Activated gamma-delta T cell treated with anti-CD3 and anti-CD28 coated beads, Interleukin-2, amount 50 U/mL, for 16 hours (primary cell): ENCODE results near the gene IFT27.

Experiments
- DNase-seq: peaks from one replicate; pipeline ENCODE4 v3.0.0-alpha.2; 2020; ENCODE audit warnings: low read depth

The IFT27 gene

DNA sequence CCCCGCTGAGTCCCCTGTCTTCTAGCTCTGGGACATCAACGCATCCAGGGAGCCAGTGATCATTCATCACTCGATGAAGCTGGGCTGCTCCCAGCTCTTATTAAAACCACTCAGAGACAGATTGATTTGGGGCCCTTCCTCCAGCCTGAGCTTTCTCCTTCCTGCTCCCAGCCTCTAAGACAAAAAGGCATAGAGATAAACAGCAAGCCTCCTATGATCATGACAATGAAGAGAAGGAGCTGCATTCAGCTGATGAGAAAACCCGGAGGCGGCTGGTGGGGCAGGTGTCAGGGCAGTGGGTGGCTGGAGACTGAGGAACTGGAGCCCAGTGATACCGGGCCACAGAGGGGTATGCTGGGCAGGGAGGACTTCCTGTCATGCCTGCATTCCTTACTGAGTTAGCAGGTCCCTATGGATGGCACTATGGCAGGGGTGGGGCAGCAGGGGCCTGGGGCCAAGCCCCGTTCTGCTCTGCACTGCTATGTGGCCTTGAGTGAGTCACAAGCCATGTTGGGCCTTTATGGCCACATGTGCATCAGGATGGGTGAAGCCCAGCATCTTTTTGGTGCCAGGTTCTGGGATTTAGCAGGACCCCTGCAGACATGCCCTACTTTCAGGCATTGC, 20.7 kb upstream of the IFT27 start:
- DNase-seq: no peak

DNA sequence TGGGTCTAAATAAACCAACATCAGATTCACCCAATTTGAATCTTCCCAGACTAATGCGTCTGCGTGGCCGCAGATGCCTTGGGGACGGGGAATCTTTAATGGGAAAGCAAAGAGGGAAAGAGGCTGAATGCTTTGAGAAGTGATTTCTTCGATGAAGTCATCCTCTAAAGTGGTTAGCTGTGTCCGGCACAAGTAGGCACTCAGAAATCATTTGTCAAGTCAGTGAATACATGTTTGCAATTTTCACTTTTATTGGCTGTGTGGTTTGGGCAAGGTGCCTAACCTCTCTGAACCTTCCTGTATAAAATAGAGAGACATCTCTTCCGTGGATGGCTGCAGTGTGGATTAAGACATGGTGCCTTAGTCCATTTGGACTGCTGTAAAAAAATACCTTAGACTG, 19.7 kb upstream of the IFT27 start:
- no peak for DNase-seq

GRCh38 chr22:36790648-36791047, 14.7 kb upstream of the IFT27 start:
- no peak for DNase-seq

DNA sequence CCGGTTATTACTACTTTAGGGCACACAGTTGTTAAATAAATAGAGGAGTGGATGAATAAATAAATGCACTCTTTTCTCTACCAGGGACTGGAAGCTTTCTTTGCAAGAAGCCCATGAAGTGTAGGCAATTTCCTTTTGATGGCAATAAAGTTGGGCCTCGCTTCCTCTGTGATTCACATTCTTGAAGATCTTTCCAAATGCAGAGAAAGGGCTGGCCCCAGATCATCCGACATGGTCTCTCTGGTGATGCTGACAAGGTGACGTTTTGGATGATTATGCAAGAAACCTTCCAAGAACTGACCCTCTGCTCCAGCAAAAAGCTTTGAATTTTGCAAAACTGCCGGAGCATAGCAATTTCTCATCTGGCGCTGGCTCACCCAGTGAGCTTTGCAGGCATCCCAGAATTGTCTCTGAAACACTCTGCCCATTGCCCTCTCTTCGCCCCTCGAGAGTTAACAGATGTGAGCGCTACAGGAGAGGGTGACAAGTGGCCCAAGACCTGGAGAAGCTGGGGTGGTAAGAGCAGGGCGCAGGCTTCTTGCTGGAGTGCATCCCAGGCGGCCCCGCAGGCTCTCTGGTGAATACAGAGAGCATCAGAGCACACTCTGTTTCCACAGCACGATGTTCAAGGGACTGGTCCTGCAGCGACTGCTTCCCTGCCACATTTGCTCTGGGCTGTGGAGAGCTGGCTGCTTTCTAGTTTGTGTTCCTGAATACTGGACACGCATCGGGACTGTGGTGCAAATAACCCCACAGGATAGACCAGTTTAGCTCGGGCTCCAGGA, 11.5 kb upstream of the IFT27 start:
- no peak for DNase-seq

DNA sequence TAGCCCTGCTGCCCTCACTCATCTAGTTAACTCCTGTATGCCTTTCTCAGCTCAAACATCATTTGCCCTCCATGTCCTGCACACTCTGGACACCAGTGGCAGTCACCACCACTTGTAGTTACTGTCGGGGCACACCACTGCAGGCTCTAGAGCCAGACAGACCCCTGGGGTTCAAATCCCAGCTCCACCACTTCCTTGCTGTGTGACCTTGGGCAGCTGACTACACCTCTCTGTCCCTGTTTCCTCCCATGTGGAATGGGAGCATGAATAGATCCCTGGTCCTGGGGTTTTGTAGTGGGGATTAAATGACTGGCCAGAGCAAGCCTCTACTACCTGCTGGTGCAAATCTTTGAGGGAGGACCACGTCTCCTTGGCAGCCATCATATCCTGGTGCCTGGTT, 7.8 kb upstream of the IFT27 start:
- no peak for DNase-seq

GRCh38 chr22:36781656-36782627, 6.0 kb upstream of the IFT27 start:
- DNase-seq: peak; percentile 87

- no peak for DNase-seq
These were observed 2.1 kb upstream of the IFT27 start for GRCh38 chr22:36778020-36778419.

GRCh38 chr22:36776722-36777121, 803 bp upstream of the IFT27 start:
- DNase-seq: no peak

GRCh38 chr22:36775586-36775963, 344 bp downstream of the IFT27 start:
- DNase-seq: no peak

DNA sequence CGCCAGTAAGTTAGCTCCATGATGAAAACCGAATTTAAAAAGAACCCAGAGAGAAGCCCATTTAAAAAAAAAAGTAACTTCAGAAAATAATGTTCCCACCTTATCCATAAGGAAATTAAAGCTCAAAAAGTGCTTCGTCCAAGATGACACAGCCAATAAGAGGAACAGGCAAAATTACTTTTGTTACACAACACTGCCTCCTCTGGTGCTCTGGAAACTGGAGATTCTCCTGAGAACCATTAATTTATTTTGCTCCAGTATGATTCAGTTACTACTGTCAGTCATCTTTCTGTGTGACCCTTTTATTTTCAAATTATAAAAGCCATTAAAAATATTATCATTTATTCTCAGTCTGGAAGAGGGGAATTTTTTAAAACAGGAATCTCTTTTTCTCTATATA, 2.0 kb downstream of the IFT27 start:
- DNase-seq: no peak

DNA sequence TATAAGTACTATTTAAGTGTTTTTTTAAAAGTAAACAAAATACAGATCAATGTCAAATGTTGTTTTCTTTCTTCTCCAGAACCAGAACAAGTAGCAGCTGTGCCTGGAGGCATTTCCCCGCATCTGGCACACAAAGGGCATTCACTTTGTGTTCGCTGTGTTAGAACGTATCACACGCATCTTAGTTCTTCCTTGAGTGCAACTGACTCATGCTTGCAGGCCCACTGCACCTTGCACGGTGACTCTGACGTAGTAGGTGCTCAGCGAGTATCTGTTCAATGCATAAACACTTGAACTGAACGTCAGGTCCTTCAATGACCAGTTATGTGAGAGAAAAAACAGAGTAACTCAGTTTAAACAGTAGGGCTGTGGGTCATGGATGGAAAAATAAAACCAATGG, 3.5 kb downstream of the IFT27 start:
- DNase-seq: no peak

DNA sequence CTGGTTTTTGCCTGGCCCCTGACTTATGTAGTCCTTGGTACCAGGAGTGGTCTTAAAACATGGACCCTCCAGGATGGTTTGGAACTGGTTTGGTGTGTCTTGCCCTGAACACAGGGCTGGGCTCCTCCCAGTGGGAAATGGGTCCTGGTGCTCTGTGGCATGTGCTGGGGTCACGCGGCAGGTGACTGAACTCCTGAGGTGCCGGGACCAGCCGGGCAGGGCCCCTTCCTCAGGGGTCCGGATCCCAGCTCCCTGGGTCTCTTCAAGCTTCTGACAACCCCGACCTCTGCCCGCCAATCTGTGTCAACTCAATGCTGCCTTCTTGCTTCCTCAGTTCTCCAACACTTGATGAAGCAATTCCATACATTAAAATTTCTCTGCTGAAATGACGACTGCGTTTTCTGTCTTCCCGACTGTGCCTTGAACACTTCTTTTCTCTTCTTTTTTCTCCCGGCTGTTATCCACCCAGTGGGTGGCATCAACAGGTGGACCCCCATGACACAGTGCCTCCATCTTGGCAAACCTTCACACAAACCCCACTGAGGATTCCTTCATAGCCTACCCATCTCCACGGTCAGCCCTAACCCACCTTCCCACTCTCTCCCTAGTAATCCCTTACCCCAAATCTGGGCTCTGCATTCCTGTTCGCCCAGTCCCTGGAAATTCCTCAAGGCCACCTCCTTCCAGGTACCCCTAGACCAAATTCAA, 4.4 kb downstream of the IFT27 start:
- DNase-seq: no peak

DNA sequence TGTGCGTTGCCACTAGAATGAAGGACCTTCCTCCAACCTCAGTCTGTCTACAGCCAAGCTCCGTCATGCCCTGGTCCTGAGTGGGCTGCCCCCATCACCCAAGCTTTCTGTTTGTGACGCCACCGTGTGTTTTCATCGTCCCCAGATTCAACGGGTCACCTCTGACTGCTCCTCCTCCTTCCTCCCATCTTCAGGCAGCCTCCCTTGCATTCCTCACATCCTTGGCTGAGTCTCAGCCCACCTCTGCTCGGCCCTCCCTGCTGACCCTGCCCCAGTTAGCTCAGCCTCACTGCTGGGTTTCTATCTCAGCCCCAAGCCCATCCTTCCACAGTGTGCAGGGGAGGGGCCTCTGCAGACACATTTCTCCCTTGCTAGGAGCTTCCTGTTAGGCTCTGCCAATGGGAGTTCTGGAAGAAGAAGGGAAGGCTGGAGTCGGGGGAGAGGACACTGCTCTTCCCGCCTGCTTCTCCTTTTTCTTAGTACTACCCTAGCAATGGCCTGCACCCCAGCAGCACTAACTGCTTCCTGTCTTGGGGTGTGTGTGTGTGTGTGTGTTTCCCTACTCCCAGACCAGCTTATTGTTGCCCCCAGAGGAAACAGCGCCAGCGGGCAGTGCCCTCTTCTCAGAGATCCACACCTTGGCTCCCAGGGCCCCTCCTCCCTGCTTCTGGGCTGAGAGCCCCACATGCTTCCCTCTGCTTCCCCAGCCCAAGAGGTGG, 5.2 kb downstream of the IFT27 start:
- no peak for DNase-seq

DNA sequence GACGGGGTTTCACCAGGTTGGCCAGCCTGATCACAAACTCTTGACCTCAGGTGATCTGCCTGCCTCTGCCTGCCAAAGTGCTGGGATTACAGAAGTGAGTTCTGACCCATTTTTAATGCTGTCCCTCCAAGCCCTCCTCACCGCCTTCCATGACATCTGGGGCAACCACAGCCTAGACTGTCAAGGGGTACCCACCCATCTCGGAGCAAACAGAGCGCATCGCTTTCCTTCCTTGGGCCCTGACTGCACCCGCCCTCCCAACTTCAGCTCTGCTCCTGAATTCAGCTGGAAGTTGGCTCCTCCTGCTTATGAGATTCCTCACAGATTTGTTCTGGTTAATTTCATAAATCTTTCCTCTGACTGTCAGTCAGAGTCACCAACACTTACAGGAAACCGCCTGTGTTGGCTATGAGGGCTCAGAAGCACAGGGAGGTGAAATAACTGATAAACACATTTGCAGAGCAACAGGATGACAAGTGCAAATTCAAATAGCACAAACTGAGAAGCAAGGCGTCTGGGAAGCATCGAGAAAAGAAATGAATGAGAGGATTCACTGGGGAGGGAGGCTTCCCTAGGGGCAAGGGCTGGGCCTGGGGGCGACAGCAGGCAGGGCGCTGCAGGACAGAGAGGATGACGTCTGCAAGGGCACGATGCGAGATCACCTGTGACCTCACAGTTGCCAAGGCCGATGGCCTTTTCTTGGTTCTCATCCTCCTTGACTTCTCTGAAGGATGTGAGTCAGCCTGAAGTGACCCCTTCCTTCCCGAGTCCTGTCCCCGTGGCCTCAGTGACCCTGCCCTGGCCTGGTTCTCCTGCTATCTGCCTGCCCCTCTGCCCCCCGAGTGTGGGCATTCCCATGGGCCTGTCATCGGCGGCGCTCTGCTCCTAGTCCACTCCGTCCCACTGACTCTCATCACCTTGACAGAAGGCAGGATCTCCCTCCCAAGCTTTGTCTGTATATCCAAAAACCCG, 6.1 kb downstream of the IFT27 start:
- DNase-seq: no peak

GRCh38 chr22:36768616-36769015, 7.3 kb downstream of the IFT27 start:
- DNase-seq: no peak

- no peak for DNase-seq
These were observed 7.8 kb downstream of the IFT27 start for GRCh38 chr22:36768141-36768540.

DNA sequence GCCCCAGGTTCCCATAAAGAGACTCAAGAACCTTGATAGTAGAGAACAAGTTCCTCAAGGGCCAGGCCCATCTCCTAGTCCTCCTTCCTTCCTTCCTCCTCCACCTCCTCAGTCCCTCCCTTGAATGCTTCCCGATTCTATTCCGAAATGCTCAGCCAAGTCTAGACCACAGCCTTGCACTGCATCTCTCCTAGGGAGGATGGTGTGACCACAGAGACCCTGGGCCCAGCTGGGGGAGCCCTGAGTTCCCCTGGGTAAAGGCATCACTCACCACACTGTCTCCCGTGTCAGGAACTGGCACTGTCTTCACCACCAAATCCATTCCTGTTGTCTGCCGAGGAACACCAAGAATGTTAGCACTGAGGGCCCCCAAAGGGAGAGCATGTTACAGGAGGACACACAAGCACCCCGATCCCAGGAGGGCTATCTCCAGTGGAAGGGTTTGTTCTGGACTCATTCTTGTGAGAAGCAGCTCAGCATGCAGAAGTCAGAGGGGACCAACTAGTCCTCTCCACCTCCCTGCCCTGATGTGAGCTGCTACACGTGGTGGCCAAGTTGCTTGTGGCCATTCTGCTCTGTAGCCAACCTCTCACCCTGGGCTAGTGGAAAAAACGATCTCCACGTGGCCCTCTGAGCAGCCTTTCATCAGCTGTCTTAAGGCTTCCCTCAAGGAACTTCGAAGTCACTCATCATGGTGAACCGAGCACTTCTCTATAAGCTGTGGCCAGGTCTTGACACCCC, 8.7 kb downstream of the IFT27 start:
- no peak for DNase-seq

GRCh38 chr22:36765943-36766450, 9.9 kb downstream of the IFT27 start:
- no peak for DNase-seq
